ENCODE data around the gene PTGER4.

Gene PTGER4

DNA sequence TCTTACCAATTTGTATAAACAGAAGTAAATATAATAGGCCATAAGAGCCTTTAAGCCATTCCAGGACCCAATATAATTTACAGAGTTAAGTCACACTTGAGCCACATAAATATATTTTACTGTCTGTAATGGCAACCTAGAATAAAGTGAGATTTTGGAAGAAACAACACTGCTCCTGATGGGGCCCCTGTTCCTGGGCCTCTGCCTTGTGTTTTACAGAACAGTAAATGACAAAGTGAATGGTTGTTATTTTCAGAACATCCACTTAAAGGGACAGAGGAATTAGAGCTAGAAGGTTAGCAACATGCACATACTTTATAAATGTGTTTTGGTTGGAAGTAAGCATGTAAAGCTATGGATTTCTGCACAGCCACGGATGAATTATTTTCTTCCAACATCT, 3.6 kb downstream of the PTGER4 start:
- no peak overlapping the region for H4K12ac ChIP-seq (ENCODE audit: low read depth, low read length)
- WGBS (ENCODE audit: extremely low coverage, insufficient coverage, insufficient read length): no CpG with 5 or more reads among the region's 1 CpG

DNA sequence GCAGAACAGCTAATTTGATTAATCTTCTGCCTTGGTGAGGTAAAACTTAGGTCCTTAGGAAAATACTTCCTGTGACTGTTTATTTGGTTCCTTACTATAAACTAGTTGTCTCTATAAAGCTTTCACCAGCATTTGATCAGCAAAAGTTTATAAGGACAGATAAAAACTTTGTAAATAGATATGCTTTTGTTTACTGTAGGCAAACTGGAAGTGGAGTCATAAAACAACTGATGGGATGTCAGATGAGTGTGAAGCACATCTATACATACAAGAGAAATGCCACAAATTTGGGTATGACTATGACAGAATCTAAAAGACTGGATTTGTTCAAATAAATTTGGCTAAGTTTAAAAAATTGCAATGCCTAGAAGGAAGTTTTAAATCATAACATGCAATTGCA, 5.5 kb downstream of the PTGER4 start:
- Histone ChIP-seq H2BK120ac (ENCODE audit: insufficient read depth, low read length, poor library complexity) (no peak overlapping the region), H2BK12ac (ENCODE audit: low read length) (no peak overlapping the region), H3K23ac (ENCODE audit: low read length) (no peak overlapping the region), H4K12ac (ENCODE audit: low read depth, low read length) (no peak overlapping the region), H4K8ac (ENCODE audit: low read depth, low read length) (no peak overlapping the region), H3K18ac (ENCODE audit: low read length) (no peak overlapping the region), H3K79me2 (ENCODE audit: control insufficient read depth, insufficient read depth, low read length, poor library complexity) (no peaks in the 10 kb centered on the region), H2AK5ac (ENCODE audit: low read length) (no peak overlapping the region), H3K4me2 (ENCODE audit: low read length) (no peak overlapping the region), H3K4ac (ENCODE audit: low read depth, low read length) (no peak overlapping the region), H4K91ac (ENCODE audit: low read depth, low read length) (no peak overlapping the region), H3K27me3 (ENCODE audit: insufficient read depth, low read length) (peaks cover 23% of the 10 kb centered on the region), H3K4me3 (ENCODE audit: low read depth, low read length) (no peak overlapping the region), H3K36me3 (ENCODE audit: control insufficient read depth in 1 of 2, insufficient read depth in 2 of 2, low read length in 2 of 2) (no peaks in the 10 kb centered on the region), H2BK5ac (ENCODE audit: low read depth, low read length, poor library complexity) (no peak overlapping the region), H3K9me3 (ENCODE audit: insufficient read depth, low read depth, low read length) (peaks cover 11% of the 10 kb centered on the region), H3K14ac (ENCODE audit: low read length) (no peak overlapping the region), H3K79me1 (ENCODE audit: low read length) (no peaks in the 10 kb centered on the region), H3K9ac (ENCODE audit: low read length) (no peak overlapping the region), H3K4me1 (ENCODE audit: control insufficient read depth in 1 of 2, insufficient read depth in 2 of 2, low read length in 2 of 2) (peaks cover 10 to 14% of the 10 kb centered on the region in 2 experiments), H3K27ac (ENCODE audit: low read depth, low read length) (no peak overlapping the region), H2AFZ (ENCODE audit: insufficient read depth, low read length, poor library complexity) (no peak overlapping the region)
- DNase-seq: no peak

More for the DNA sequence above, 3.6 kb downstream of the PTGER4 start:
- H3K27ac ChIP-seq (ENCODE audit: low read depth, low read length): no peak overlapping the region
- no peak overlapping the region for H3K4ac ChIP-seq (ENCODE audit: low read depth, low read length)
- peaks cover 25% of the 10 kb centered on the region for H3K27me3 ChIP-seq (ENCODE audit: insufficient read depth, low read length)
- no peak overlapping the region for H2BK120ac ChIP-seq (ENCODE audit: insufficient read depth, low read length, poor library complexity)
- no peak overlapping the region for H3K4me3 ChIP-seq (ENCODE audit: low read depth, low read length)
- H3K79me1 ChIP-seq (ENCODE audit: low read length): peaks cover 2% of the 10 kb centered on the region
- H3K4me2 ChIP-seq (ENCODE audit: low read length): no peak overlapping the region
- H3K9me3 ChIP-seq (ENCODE audit: insufficient read depth, low read depth, low read length): peaks cover 11% of the 10 kb centered on the region
- H3K14ac ChIP-seq (ENCODE audit: low read length): no peak overlapping the region
- H2BK5ac ChIP-seq (ENCODE audit: low read depth, low read length, poor library complexity): no peak overlapping the region
- no peak overlapping the region for H4K8ac ChIP-seq (ENCODE audit: low read depth, low read length)
- H3K9ac ChIP-seq (ENCODE audit: low read length): no peak overlapping the region
- H3K23ac ChIP-seq (ENCODE audit: low read length): no peak overlapping the region
- H3K4me1 ChIP-seq (ENCODE audit: control insufficient read depth in 1 of 2, insufficient read depth in 2 of 2, low read length in 2 of 2): peaks cover 10 to 20% of the 10 kb centered on the region in 2 experiments
- no peak overlapping the region for H2AFZ ChIP-seq (ENCODE audit: insufficient read depth, low read length, poor library complexity)
- no peak for DNase-seq
- H3K79me2 ChIP-seq (ENCODE audit: control insufficient read depth, insufficient read depth, low read length, poor library complexity): no peaks in the 10 kb centered on the region
- no peaks in the 10 kb centered on the region for H3K36me3 ChIP-seq (ENCODE audit: control insufficient read depth in 1 of 2, insufficient read depth in 2 of 2, low read length in 2 of 2)
- H2BK12ac ChIP-seq (ENCODE audit: low read length): no peak overlapping the region
- no peak overlapping the region for H3K18ac ChIP-seq (ENCODE audit: low read length)
- H4K91ac ChIP-seq (ENCODE audit: low read depth, low read length): no peak overlapping the region
- no peak overlapping the region for H2AK5ac ChIP-seq (ENCODE audit: low read length)

DNA sequence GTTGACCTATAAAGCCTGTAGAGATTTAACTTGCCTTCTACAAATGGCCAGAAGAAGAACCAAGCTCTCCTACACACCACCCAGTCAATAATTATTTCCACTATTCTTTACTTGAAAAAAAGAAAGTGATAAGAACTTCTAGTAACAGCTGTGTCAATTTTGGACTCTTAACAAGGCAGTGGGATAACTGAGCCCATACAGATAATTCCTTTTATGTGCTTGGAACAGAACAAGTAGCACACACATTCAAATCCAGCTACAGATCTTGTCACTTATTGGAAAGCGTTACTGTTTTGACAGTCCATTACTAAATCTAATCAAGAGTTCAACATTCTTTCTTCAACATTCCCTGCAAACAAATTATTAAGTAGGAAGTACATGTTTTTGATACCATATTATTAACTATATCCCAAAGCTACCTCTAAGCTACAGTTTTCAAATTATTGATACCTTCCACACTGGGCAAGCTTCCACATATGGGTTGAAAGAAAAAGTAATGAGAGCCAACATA, 6.3 kb downstream of the PTGER4 start:
- WGBS (ENCODE audit: extremely low coverage, insufficient coverage, insufficient read length): no CpG with 5 or more reads among the region's 1 CpG
- H2BK5ac ChIP-seq (ENCODE audit: low read depth, low read length, poor library complexity): no peak overlapping the region

DNA sequence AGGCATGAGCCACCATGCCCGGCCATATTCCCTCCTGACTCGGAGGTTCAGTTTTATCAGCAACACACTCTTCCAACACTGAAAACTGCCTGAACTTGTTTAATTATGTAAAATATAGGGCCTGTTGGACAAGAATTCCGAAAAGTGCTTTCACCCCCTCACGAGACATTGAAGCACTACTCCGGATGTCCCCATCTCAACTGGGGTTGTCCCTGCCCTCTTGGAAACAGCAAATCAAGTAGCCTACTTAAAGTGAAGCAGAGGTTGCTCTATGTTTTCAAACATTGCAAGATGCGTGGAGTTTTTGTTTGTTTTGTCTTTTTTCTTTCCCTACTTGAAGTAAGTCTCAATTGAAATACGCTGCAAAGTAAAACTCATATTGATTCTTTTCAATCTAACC, 7.6 kb downstream of the PTGER4 start:
- no peaks in the 10 kb centered on the region for H3K79me1 ChIP-seq (ENCODE audit: low read length)
- no peak overlapping the region for H2AFZ ChIP-seq (ENCODE audit: insufficient read depth, low read length, poor library complexity)
- no CpG with 5 or more reads among the region's 7 CpGs for WGBS (ENCODE audit: extremely low coverage, insufficient coverage, insufficient read length)
- no peak overlapping the region for H3K4ac ChIP-seq (ENCODE audit: low read depth, low read length)
- H4K91ac ChIP-seq (ENCODE audit: low read depth, low read length): no peak overlapping the region
- no peaks in the 10 kb centered on the region for H3K36me3 ChIP-seq (ENCODE audit: control insufficient read depth in 1 of 2, insufficient read depth in 2 of 2, low read length in 2 of 2)
- no peak overlapping the region for H2BK5ac ChIP-seq (ENCODE audit: low read depth, low read length, poor library complexity)
- no peak overlapping the region for H3K14ac ChIP-seq (ENCODE audit: low read length)
- no peak overlapping the region for H3K4me2 ChIP-seq (ENCODE audit: low read length)
- H3K9me3 ChIP-seq (ENCODE audit: insufficient read depth, low read depth, low read length): no peaks in the 10 kb centered on the region
- H4K8ac ChIP-seq (ENCODE audit: low read depth, low read length): no peak overlapping the region
- H3K4me3 ChIP-seq (ENCODE audit: low read depth, low read length): no peak overlapping the region
- no peak overlapping the region for H3K23ac ChIP-seq (ENCODE audit: low read length)
- no peak overlapping the region for H2BK12ac ChIP-seq (ENCODE audit: low read length)
- H4K12ac ChIP-seq (ENCODE audit: low read depth, low read length): no peak overlapping the region
- H3K9ac ChIP-seq (ENCODE audit: low read length): no peak overlapping the region
- peaks cover 0 to under 1% of the 10 kb centered on the region in 2 experiments for H3K4me1 ChIP-seq (ENCODE audit: control insufficient read depth in 1 of 2, insufficient read depth in 2 of 2, low read length in 2 of 2)
- H2AK5ac ChIP-seq (ENCODE audit: low read length): no peak overlapping the region
- no peaks in the 10 kb centered on the region for H3K79me2 ChIP-seq (ENCODE audit: control insufficient read depth, insufficient read depth, low read length, poor library complexity)
- no peak overlapping the region for H2BK120ac ChIP-seq (ENCODE audit: insufficient read depth, low read length, poor library complexity)
- H3K18ac ChIP-seq (ENCODE audit: low read length): no peak overlapping the region
- H3K27ac ChIP-seq (ENCODE audit: low read depth, low read length): no peak overlapping the region
- peaks cover 3% of the 10 kb centered on the region for H3K27me3 ChIP-seq (ENCODE audit: insufficient read depth, low read length)
- no peak for DNase-seq

More for the DNA sequence above, 6.3 kb downstream of the PTGER4 start:
- Histone ChIP-seq H3K27ac (ENCODE audit: low read depth, low read length) (no peak overlapping the region), H3K4me2 (ENCODE audit: low read length) (no peak overlapping the region), H2BK120ac (ENCODE audit: insufficient read depth, low read length, poor library complexity) (no peak overlapping the region), H3K9me3 (ENCODE audit: insufficient read depth, low read depth, low read length) (peaks cover 8% of the 10 kb centered on the region), H3K23ac (ENCODE audit: low read length) (no peak overlapping the region), H3K14ac (ENCODE audit: low read length) (no peak overlapping the region), H3K36me3 (ENCODE audit: control insufficient read depth in 1 of 2, insufficient read depth in 2 of 2, low read length in 2 of 2) (no peaks in the 10 kb centered on the region), H4K8ac (ENCODE audit: low read depth, low read length) (no peak overlapping the region), H3K79me2 (ENCODE audit: control insufficient read depth, insufficient read depth, low read length, poor library complexity) (no peaks in the 10 kb centered on the region), H3K4ac (ENCODE audit: low read depth, low read length) (no peak overlapping the region), H4K91ac (ENCODE audit: low read depth, low read length) (no peak overlapping the region), H2AK5ac (ENCODE audit: low read length) (no peak overlapping the region), H3K9ac (ENCODE audit: low read length) (no peak overlapping the region), H4K12ac (ENCODE audit: low read depth, low read length) (no peak overlapping the region), H3K18ac (ENCODE audit: low read length) (no peak overlapping the region), H3K79me1 (ENCODE audit: low read length) (no peaks in the 10 kb centered on the region), H3K4me1 (ENCODE audit: control insufficient read depth in 1 of 2, insufficient read depth in 2 of 2, low read length in 2 of 2) (peaks cover 6 to 8% of the 10 kb centered on the region in 2 experiments), H3K27me3 (ENCODE audit: insufficient read depth, low read length) (peaks cover 16% of the 10 kb centered on the region), H3K4me3 (ENCODE audit: low read depth, low read length) (no peak overlapping the region), H2AFZ (ENCODE audit: insufficient read depth, low read length, poor library complexity) (no peak overlapping the region), H2BK12ac (ENCODE audit: low read length) (no peak overlapping the region)
- DNase-seq: no peak

All from trophoblast cell (in vitro differentiated cells and primary cell).